IPS-NIHi7 (cell line): ENCODE data around the gene TSEN2.

Experiments used
- DNase-seq: peaks from one replicate; pipeline ENCODE4 v3.0.0; 2012; ENCODE audit warnings: mixed read lengths; ENCODE audit errors: extremely low spot score

TSEN2 gene

DNA sequence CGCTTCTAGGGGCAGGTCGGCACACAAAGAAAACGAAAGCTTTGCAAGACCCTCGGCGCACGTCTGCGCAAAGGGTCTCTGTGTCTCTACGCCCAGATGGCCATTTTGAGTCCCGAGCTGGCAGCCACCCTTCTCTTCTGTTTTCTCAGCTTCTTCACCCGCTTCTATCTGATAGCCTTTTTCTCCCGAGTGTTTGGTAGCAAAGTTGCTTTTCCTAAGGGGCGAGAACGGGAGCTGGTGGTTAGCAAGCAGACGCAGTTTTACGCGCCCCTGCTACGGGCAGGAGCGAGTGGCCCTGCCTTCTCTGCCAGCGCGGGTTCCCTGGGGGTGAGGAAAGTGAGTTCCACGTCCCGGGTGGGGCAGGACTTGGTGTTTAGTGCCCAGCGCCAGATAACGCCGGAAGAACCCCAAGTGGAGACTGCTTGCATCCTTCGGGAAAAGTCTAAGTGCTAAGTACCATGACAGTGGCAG, 69.7 kb downstream of the TSEN2 start:
- no peak for DNase-seq

DNA sequence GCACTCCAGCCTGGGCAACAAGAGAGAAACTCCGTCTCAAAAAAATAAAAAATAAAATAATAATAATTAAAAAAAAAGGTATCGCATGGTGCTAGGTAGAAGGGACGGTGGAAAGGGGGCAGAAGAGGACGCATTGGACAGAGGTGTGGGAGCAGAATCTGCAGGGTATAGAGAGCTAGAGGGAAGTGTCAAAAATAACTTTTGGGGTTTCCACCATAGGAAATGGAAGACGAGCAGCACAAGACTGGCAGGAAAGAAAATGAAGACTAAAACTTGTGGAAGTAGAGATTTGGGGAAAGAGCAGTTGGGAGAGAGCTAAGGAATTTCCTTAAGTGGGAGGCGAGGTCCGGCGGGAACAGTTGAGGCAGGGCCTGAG, 72.0 kb downstream of the TSEN2 start:
- no peak for DNase-seq

DNA sequence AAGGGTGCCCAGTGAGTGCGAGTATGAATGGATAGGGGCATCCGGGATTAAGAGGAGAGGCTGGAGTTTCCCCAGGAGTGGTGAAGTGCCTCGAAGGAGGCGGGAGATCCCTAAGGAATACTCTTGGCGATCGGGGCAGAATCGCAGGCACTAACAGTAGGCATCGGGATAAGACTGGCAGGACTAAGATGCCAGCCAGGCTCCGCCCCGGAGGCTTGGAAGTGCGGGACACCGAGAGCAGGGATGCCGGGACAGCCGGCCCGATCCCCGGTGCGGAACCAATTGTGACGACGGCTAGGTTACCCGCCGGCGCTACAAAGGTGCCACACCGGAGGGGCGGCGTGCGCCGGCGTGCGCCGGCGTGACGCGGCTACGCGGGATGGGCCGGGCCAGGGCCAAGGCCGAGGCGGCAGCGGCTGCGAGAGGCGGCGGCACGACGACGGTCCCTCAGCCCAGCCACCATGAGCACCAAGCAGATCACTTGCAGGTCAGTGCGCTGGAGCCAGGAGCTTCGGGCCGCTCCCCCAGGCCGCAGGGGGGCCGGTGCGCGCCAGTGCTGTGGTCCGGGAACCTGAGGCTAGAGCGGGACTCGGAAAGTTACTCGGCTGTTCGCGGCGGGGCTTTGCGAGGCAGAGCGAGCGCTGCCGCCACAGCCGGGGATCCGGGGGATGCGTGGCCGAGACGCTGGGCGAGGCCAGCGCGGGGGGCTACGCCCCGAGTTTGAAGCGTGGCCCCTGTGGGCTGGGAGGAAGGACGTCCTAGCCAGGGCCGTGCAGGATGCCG, 72.6 kb downstream of the TSEN2 start, which contains the start of gene MKRN2:
Gene MKRN2 (plus strand): TSS at position 398 of the 783 bp plus-strand sequence. CDS start 64 bp downstream, at position 462.
- DNase-seq, result peak; percentile 93

DNA sequence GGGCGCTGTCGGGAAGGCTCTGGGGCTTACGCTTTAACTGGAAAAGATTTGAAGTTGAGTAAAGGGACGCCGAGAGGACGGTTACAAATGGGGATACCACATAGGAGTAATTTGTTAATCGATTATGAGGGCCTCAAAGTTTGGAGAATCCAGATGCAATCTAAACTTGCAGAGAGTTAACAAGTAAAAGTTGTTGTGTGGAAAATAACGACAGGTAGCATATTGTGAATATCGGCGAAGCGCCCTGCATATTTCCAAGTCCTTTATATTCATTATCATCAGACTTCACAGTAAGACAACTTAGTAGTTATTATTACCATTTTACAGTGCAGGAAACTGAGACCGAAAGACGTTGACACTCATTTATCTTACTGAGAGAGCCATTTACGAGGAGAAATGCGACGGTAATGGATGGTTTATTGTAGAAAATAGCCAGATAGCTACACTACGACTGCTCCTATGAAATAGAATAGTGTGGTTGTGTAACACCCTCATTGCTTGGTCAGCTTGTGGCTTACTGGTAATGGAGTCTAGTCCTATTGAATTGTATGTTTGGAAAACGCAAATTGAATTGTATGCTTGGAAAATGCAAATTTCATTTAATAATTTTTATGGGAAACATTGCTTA, 73.3 kb downstream of the TSEN2 start:
- DNase-seq, result no peak

DNA sequence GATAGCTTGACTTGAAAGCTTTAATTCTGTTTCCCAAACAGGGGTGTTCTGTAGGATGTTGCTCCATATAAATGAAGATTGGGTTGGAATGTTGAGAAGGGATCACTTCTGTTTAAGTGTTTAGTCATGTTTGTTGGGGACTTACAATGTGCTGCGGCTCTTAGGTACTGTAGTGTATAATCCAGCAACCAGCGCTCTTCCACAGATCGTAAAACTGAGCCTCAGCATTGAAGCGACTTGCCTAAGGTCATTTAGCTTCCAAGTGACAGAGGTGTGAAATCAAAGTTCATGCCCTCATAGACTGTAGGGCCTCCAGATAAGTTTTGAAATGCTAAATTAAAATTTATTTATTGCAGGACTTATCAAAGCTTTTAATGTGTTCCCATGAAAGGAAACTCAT, 74.4 kb downstream of the TSEN2 start:
- no peak for DNase-seq

DNA sequence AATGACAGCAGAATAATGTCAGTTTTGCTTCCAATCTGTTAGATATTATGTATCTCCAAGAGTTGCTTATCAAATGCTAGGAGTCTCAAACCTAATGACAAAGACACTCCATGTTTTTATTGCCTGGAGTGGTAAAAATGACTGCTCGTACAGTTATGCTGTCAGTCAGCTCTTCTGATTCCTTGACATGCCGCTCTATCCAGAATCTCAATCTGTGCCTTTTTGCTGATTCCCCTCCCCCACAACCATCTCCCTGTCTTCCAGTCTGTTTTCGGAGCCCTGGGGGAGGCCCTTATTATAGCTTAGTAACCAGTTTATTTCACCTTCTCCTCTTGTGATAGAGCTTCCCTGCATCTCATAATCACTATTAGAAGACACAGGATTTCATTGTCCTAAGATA, 75.2 kb downstream of the TSEN2 start:
- no peak for DNase-seq

DNA sequence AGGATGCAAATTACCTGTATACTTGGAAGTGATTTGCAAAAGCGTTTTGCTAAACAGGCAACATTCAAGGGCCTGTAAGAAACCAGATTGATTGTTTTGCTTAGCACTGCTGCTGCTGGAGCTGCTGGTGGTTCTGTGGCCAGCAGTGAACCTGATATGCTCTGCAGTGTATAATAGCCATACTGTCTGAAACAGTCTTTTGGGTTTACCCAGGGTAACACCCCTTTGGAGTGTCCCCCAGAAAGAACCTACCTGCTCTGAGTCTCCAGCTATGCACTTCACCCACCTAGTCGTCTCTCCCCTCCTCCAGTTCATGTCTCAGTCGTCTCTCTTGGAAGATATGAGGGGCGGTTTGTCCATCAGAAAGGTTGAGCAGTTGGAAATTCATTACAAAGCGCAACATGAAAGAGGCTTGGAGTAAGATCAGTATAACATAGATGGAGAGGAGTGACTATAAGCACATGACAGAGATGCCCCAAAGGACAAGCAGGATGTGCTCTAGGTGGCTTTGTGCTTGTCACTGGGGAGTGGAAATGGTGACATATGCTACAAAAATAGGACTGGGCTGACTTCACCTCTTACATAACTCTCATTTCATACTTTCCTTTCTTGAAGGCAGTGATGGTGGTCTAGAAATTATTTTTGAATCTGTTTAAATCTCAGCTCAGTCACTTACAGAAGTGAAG, 76.4 kb downstream of the TSEN2 start:
- no peak for DNase-seq

DNA sequence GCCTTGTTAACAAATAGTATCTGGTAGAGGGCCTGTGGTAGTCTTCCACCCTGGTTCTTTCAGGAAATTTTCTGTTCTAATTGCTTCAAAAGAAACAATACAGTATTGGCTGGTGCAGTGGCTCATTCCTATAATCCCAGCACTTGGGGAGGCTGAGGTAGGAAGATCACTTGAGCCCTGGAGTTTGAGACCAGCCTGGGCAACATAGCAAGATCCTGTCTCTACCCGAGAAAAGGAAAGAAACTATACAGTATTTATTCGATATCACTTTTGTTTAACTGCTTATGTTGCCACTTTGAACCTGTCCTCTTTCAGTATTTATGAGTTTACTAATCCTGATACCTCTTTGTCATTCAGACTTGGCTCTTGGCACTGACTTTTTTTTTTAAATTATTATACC, 77.1 kb downstream of the TSEN2 start:
- DNase-seq, result no peak

DNA sequence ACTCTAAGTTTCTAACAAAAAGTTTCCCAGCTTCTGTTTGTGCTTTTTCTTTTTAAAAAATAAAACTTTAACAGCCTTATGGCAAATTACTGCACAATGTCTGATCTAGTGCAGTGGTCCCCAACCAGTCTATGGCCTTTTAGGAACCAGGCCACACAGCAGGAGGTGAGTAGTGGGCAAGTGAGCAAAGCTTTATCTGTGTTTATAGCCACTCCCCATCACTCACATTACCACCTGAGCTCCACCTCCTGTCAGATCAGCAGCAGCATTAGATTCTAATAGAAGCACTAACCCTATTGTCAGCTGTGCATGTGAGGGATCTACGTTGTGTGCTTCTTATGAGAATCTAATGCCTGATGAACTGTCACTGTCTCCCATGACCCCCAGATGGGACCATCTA, 78.2 kb downstream of the TSEN2 start:
- no peak for DNase-seq

DNA sequence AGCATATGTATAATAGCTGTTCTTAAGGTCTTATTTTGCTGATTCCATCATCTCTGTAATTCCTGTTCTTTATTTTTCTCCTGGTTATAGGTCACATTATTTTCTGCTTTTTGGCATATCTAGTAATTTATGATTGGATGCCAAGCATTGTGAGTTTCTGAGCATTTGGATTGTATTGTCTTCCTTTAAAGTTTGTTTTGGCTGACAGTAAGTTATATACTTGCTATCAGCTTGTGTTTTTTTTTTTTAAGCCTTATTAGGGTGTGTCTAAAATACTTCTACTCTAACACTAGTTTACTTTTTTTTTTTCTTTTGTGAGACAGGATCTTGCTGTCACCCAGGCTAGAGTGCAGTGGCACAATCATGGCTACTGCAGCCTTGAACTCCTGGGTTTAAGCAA, 82.7 kb downstream of the TSEN2 start:
- DNase-seq, result no peak

DNA sequence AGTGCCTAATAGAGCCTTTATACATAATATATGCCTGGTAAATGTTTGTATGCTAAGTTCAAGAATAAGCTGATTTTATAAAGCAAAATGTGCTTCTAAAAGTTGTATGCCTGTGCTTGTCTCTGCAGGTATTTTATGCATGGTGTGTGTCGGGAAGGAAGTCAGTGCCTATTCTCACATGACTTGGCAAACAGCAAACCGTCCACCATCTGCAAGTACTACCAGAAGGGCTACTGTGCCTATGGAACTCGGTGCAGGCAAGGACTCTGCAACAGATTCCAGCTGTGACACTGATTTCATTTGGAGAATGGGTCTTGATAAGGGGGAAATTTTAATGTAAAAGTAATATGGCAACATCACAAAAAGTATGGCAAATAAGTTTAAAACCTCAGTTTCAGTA, 84.5 kb downstream of the TSEN2 start:
- DNase-seq, result no peak

DNA sequence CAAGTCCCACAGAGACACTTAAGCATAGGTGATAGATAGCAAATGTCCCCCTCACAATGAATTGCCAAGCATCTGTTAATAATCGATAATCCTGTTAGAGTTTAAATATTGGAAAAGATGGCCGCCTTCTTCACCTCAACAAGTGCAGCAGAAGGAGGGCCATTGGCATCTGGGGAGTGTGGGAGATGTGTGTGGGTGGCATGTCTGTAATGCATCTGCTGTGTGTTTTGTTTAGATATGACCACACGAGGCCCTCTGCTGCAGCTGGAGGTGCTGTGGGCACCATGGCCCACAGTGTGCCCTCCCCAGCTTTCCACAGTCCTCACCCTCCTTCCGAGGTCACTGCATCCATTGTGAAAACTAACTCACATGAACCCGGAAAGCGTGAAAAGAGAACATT, 85.6 kb downstream of the TSEN2 start:
- DNase-seq, result no peak

DNA sequence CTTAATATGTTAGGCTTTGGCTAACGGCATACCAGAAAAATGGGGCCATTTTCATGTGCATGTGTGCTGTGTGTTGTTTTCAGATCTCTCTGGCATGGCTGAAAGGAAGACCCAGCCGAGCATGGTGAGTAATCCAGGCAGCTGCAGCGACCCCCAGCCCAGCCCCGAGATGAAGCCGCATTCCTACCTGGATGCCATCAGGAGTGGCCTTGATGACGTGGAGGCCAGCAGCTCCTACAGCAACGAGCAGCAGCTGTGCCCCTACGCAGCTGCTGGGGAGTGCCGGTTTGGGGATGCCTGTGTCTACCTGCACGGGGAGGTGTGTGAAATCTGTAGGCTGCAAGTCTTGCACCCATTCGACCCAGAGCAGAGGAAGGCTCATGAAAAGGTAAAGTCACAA, 87.7 kb downstream of the TSEN2 start:
- no peak for DNase-seq

DNA sequence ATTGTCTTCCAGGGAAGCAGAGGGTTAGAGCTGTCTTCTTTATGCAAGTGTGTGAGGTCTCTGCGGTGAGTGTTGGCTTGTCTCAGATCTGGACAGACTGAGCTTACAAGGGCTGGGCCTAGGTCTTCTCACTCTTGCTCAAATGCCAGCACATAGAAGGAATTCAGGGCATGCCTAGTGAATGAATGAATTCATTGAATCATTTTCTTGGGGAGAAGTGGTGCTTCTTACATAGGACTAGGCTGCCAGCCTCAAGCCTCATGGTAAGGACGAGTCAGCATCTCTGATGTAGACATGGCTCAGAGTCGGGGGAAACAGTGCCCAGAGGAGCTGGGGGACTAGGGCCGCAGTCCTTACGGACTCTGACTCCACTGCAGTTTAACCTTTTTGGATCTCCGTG, 89.9 kb downstream of the TSEN2 start:
- no peak for DNase-seq

DNA sequence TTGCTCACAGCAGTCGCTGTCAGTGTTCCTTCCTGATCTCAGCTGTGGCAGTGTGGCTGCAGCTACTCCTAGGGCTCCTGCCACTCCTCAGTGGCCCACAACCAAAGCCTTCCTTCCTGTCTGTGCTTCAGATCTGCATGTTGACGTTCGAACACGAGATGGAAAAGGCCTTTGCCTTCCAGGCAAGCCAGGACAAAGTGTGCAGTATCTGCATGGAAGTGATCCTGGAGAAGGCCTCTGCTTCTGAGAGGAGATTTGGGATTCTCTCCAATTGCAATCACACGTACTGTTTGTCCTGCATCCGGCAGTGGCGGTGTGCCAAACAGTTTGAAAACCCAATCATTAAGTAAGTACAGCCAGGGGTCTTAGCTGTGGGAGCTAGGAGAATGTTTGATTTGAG, 90.4 kb downstream of the TSEN2 start:
- DNase-seq, result no peak

DNA sequence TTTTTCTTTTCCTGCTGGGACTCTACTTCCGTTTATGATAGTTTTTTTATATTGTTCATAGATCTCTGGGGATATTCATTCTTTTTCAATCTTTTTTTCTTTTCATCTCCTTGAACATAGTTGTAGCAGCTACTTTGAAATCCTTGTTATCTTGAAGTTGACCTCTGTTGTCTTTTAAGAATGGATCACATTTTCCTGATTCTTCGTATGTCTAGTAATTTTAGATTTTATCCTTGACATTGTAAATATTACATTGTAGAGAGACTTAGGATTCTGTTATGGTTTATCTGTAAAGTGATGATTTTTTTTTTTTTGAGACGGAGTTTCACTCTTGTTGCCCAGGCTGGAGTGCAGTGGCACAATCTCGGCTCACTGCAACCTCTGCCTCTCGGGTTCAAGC, 93.1 kb downstream of the TSEN2 start:
- DNase-seq, result no peak

DNA sequence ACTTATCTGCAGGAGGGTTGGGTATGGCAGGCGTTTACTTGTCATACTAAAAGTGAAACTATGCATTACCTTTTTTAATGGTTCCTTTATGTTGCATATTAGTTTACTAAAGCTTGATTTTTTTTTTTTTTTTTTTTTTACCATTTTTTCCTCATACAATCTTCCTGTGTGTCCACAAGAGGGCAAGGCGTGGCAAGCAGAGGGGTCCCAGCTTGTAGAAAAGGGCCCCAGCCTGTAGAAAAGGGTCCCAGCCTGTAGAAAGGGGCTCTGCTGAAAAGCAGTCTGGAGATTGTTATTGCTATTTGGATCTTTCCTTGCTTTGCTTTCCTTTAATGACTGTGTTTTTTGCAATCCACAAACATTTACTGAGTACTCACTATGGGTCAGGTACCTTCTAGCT, 94.5 kb downstream of the TSEN2 start:
- no peak for DNase-seq

DNA sequence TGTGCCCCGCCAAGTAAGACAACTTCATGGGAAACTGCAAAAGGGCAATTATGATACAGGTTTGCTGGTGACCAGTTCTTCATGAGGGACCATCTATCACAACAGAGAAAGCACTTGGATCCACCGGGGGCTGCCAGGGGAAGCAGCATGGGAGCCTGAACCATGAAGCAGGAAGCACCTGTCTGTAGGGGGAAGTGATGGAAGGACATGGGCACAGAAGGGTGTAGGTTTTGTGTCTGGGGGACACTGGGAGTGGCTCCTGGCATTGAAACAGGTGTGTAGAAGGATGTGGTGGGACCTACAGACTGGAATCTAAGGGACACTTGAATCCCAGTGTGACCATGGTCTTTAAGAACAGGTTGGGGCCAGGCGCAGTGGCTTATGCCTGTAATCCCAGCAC, 95.2 kb downstream of the TSEN2 start:
- DNase-seq, result no peak

DNA sequence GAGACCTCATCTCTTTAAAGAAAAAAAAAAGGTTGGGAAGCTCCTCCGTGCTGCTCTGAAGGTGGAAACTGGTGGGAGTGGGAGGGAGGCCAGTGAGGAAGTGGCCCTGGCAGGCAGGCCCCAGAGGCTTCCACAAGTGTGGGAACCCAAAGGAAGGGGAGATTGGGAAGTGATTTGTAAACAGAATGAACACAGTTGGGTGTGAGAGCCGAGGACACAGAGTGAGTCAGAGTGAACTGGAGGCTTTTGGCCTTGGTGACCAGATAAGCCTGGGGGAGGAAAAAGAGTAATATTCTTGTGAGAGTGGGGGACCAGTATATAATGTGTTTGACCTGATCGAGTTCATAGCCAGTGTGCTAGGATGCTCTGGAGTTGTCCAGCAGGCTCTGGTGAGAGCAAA, 95.6 kb downstream of the TSEN2 start:
- no peak for DNase-seq

DNA sequence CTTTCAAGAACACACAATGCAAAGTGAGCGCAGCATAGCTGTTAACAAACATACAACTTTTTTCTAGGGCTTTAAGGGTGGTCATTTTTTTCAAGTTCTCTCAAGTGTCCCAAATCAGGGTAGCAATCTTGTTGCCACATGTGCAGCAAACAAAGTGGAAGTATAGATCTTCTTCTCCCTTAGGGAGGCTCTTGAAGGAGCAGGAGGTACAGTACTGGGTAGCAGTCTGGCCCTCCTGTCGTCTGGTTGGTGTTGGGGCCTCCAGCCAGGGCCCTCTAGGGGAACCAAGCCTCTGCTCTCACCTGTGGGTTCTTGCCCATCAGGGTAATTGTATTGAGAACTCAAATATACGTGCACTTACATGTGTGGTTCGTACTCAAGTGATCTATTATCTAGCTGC, 98.5 kb downstream of the TSEN2 start:
- DNase-seq, result no peak
